HG03378 (cell line): ENCODE results near the gene SNX21.
A peak's percentile ranks its signal among the peaks of the same experiment; 100 is the strongest.

Experiments
- ATAC-seq: cut with Tn5 transposase; IDR thresholded peaks from one replicate; pipeline ENCODE4 v1.9.1; 2021; ENCODE audit warnings: mild to moderate bottlenecking, moderate library complexity; ENCODE audit not compliant: unreplicated experiment

Gene SNX21

DNA sequence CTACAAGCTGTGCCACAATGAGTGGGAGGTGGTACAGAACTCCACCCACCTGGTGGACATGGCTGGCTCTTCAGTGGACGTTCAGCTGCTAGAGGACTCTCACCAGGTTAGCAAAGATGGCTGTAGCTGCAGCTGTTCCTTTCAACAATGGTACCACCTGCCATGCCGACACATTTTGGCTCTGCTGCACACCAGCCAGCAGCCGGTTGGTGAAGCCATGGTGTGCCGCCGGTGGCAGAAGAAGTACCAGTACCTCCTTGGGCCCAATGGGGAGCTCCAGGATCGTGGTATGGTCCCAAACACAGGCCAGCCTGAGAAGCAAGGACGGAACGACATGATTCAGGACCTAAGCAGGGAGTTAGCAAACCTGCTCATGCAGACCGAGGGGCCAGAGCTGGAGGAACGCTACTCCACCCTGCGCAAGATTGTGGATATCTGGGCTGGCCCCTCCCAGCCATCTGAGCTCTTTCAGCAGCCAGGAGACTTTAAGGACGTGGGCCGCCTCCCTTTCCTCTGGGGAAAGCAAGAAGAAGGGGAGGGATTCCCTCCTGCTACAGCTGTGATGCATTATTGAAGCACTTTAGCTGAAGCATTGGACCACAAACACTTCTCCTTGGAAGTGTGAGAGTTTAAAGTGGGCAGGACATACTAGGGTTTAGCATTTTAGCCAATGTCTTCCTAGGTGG lies 44.6 kb downstream of the SNX21 start:
- no peak for ATAC-seq

DNA sequence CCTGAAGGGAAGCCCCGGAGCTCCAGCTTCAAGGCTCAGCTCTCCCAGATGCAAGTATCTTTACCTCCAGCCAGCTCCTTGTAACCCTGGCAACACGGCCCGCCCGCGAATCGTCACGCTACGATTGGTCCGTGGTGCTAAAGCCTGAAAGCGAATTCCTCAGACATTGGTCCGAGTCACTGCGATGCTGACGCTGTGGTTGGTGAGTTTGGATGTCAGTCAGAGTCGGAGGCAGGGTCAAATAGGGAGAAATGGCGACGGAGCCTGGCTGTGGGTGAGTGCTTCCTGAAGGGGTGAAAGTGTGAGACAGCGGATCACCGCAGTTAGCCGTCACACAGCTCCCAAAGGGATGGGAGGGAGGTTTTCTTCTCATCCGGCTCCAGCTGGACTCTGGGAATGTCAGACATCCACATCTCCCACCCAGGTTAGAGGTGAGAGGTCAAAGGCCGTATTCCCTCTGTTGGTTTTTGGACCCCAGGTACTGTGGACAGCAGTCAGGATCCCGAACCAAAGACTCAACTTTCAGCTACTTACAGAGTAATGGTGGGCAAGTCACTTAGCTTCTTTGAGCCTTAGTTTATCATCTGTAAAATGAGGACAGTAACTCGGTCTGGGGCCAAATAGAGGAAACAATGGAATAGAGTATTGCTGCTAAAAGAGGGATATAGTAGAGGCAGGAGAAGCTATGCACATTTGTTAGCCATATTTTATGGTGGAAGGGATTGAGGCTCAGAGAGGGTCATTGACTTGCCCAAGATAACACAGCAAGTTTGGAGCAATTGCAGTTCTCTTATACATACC lies 47.6 kb downstream of the SNX21 start, which contains the start of gene ZSWIM1:
TSS of gene ZSWIM1 (plus strand) at position 240 of the 801 bp plus-strand sequence. CDS start 1,366 bp downstream, outside the sequence.
- peak; percentile 94 for ATAC-seq

DNA sequence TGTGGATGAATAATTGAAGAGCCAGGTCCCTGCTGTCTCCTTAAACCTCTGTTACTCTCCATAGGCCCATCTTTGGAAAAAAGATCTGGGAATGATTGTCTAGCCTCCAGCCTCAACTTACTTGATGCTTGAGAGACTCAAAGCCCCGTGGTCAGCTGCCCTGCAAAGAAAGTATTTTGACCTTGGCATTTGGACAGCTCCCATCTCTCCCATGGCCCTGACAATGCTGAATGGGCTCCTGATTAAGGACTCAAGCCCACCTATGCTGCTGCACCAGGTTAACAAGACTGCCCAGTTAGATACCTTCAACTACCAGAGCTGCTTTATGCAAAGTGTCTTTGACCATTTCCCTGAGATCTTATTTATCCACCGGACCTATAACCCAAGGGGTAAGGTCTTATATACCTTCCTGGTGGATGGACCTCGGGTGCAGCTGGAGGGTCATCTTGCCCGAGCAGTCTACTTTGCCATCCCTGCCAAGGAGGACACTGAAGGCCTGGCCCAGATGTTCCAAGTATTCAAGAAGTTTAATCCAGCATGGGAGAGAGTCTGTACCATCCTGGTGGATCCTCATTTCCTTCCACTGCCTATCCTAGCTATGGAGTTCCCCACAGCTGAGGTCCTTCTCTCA lies 49.0 kb downstream of the SNX21 start:
- ATAC-seq: no peak

DNA sequence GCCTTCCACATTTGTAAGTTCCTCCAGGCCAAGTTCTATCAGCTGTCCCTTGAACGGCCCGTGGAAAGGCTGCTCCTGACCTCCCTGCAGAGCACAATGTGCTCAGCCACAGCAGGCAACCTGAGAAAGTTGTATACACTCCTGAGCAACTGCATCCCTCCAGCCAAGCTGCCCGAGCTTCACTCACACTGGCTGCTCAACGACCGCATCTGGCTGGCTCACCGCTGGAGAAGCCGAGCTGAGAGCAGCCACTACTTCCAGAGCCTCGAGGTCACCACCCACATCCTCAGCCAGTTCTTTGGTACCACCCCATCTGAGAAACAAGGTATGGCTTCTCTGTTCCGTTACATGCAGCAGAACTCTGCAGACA lies 49.5 kb downstream of the SNX21 start:
- ATAC-seq: no peak

DNA sequence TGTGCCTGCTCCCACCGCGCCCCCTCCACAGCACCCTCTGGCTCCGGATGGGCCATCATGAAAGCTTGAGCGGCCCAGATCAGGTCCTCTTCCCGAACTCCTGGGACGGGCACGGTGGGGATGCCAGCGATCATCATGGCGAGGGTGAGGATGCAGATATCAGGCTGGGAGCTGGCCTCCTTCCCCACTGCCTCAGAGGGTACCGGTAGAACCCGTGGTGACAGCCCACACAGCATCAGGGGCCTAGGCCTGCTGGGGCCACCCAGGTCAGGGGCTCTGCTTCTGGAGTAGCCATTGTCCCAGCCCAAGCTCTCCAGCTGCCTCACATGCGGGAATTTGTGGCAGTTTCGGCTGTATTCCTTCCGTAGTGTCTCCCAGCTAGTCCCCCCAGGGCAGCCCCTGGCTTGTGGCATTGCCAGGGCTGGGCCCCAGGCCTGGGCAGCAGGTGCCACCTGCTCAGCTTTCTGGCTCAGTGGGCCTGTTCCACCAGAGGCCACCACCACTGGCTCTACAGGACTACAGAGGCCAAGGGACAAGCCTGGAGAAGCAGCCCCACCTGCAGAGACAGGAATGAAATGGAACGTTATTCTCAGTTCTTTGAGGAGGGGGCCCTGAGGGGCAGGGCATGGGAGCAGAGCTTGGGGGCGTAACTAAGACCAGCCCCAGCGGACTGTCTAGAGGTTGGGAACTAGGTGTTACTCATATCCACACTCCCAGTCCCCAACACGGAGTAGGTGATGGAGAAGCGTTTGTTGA lies 53.2 kb downstream of the SNX21 start:
- ATAC-seq: no peak

DNA sequence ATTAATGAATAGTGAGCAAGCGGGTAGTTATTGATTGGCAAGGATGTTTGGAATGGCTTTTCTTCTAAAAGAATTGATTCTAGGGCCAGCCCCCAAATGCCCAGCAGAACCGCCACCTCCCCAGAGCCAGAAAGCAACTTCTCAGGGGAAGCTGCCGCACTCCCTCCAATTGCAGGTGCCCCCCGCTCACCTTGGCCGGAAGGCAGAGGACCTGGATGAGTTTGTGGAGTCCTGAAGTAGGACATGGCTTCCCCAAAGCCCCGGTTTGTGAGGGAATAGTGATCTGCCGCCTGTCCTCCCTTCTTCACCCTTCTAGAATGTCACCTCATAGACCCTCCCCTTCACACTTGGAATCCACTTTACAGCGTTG lies 53.7 kb downstream of the SNX21 start, which contains the start of gene SPATA25:
TSS of gene SPATA25 (minus strand) at position 277 of the 370 bp plus-strand sequence. CDS start at position 245, 32 bp downstream.
- ATAC-seq: no peak

DNA sequence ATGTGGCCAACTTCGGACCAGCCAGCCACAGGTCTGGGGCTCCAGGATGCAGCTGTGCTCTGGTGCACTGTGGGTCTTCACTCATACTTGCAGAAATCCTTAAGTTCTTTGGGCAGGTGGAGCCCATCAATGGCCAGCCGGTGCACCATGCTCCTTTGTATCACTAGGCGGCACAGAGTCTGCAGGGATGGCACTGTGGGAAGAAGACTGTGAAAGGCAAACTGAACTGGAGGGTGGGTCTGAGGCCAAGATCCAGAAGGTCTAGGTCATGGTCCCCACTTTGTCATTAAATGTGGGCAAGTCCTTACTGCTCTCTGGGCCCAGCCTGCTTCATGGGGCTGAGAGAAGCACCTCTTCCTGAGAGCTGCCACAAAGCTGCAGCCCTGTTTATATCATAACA lies 55.1 kb downstream of the SNX21 start:
- no peak for ATAC-seq

DNA sequence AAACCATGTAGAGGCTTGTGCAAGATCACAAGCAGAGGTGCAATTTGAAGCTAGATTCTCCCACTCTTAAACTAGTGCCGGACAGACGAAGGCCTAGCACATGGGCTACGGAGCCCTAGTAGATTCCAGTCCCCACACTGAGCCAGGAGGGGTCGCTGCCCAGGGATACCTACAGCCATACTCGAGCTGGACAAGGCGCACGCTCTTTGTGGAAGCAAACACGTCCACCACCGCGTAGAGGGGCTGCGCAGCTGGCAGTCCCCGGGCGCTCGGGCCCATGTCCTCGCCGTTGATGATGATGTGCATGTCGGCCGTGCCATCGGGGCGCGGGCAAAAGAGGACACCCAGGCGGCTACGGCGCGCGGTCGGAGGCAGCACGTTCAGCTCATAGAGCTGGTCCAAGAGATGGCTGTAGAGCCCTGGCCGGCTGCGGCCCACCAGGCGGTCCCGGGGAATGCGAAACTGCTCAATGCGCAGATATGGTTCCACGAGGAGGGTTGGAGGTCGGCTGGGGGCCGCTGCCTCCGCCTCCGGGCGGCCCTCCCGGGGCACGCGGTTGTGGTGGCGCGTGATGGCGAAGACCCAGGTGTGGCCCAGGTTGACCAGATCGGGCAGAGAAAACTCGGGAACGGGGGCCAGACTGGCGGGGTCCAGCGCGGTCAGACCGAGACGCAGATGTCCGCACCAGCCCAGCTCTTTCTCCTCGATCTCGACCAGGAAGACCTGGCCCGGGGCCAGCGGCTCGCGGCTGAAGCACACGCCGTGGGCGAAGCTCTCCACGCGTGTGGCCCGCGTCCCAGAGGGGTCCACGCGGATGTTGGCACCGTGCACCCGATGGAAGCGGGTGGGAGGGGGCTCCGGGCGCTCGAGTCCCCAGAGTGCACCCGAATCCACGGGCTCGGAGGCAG lies 56.7 kb downstream of the SNX21 start:
- ATAC-seq: peak; percentile 9

DNA sequence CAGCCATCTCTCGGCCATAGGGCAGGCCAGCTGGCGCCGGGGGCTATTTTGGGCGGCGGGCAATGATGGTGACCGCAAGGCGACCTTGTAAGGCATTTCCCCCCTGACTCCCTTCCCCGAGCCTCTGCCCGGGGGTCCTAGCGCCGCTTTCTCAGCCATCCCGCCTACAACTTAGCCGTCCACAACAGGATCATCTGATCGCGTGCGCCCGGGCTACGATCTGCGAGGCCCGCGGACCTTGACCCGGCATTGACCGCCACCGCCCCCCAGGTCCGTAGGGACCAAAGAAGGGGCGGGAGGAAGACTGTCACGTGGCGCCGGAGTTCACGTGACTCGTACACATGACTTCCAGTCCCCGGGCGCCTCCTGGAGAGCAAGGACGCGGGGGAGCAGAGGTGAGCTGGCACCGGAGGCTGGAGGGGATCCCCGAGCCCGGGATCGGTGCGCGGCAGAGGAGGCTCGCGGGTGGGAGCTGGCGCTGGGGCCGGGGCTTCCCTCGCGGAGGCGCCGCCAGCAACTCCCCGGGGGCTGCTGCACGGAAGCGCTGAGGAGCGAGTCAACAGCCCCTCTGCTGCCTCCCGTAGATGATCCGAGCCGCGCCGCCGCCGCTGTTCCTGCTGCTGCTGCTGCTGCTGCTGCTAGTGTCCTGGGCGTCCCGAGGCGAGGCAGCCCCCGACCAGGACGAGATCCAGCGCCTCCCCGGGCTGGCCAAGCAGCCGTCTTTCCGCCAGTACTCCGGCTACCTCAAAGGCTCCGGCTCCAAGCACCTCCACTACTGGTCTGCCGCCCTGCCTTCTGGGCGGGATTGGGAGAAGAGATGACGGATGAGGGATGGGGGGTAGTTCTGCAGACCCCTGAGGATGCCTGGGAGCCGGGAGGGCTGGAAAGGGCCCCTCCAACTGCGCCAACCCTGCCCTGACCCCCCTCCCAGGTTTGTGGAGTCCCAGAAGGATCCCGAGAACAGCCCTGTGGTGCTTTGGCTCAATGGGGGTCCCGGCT lies 57.7 kb downstream of the SNX21 start, which contains the start of the genes CTSA and NEURL2:
TSS of gene CTSA (plus strand) at position 351 of the 999 bp plus-strand sequence. CDS start at position 585, 234 bp downstream.
TSS of gene NEURL2 (minus strand) at position 224 of the 999 bp plus-strand sequence. CDS start at position 7, 217 bp downstream.
- peak; percentile 58 for ATAC-seq

DNA sequence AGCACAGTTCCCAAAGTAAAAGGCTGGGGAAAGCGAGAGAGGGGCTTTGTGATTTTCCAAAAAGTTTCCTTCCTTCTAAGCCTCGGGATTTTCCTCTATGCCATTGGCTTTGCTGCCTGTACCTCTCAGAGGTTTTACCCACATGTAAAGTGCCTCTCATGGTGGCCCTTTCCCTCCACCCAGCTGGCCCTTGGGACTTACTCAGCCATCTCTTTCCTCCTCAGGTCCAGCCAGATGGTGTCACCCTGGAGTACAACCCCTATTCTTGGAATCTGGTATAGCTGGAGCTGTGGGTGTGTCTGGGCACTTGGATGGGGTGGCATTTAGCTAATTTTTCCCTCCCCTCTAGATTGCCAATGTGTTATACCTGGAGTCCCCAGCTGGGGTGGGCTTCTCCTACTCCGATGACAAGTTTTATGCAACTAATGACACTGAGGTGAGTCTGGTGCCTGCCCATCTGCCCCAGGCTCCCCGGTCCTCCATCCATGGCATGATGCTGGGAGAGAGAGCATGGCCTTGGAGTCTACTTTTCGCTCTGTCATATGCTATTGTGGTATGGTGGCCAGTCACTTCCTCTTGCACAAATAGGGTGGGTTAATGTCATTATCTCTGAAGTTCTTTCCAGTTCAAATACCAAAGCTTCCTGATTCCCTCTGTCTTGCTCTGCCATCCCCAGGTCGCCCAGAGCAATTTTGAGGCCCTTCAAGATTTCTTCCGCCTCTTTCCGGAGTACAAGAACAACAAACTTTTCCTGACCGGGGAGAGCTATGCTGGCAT lies 58.6 kb downstream of the SNX21 start:
- no peak for ATAC-seq
